Endothelial cell of umbilical vein (primary cell): Measurements from ENCODE around the gene BCOR.

Experiments used
- CTCF ChIP-seq, 2 donors: IDR thresholded peaks; 1 replicate in 1 of 2; 2 replicates in 1 of 2; pipeline ENCODE4 v1.5.1; 2011; ENCODE audit warnings: low read length in 2 of 2, mild to moderate bottlenecking in 2 of 2, moderate library complexity in 2 of 2, control low read depth in 1 of 2, inconsistent platforms in 1 of 2, low read depth in 1 of 2; ENCODE audit not compliant: insufficient read depth in 1 of 2; ENCODE audit errors: extremely low read depth in 1 of 2
- EZH2 ChIP-seq: IDR thresholded peaks from 2 replicates; pipeline ENCODE4 v1.6.1; 2012; ENCODE audit warnings: borderline replicate concordance, low read depth, mild to moderate bottlenecking, moderate library complexity, low read length, inconsistent platforms; ENCODE audit not compliant: severe bottlenecking
- FOS ChIP-seq: IDR thresholded peaks from 2 replicates; pipeline ENCODE4 v1.6.1; 2011; ENCODE audit warnings: mild to moderate bottlenecking, low read length, moderate library complexity, borderline replicate concordance; ENCODE audit not compliant: insufficient read depth
- GATA2 ChIP-seq: IDR thresholded peaks from 2 replicates; pipeline ENCODE4 v1.7.0; 2011; ENCODE audit warnings: low read depth, mild to moderate bottlenecking, moderate library complexity, mixed read lengths, low read length; ENCODE audit not compliant: insufficient read length, insufficient read depth
- MAX ChIP-seq: IDR thresholded peaks from 2 replicates; pipeline ENCODE4 v1.6.1; 2011; ENCODE audit not compliant: insufficient read depth, insufficient read length
- MYC ChIP-seq: IDR thresholded peaks from one replicate; pipeline ENCODE4 v1.6.1; 2011; ENCODE audit warnings: mild to moderate bottlenecking, low read depth, low read length
- POLR2A ChIP-seq: IDR thresholded peaks from 2 replicates; pipeline ENCODE4 v1.6.1; 2012; ENCODE audit warnings: low read depth, mild to moderate bottlenecking, control low read depth, low read length
- POLR2AphosphoS5 ChIP-seq: IDR thresholded peaks from 2 replicates; pipeline ENCODE4 v1.6.1; 2012; ENCODE audit warnings: low read depth, mild to moderate bottlenecking, control low read depth, low read length, moderate library complexity; ENCODE audit not compliant: insufficient read depth

GRCh38 chrX:40065296-40066046 is 32.3 kb downstream of the BCOR start:
- TF ChIP-seq CTCF (IDR thresholded peaks at IDR 0.05; ENCODE audit: extremely low read depth in 1 of 2, insufficient read depth in 1 of 2, low read depth in 1 of 2, low read length in 2 of 2), result no peak
- no peak for TF ChIP-seq POLR2AphosphoS5
- TF ChIP-seq POLR2A, result no peak
- TF ChIP-seq GATA2, result no peak
- TF ChIP-seq EZH2, result no peak
- TF ChIP-seq MAX, result no peak
- no peak for TF ChIP-seq MYC
- TF ChIP-seq FOS, result no peak
